Activated naive CD4-positive, alpha-beta T cell treated with anti-CD3 and anti-CD28 coated beads, Interleukin-2, amount 50 U/mL, for 16 hours (primary cell): Measurements from ENCODE around the gene MVD.

Experiments
- DNase-seq: peaks from one replicate; pipeline ENCODE4 v3.0.0-alpha.2; 2020

MVD gene

DNA sequence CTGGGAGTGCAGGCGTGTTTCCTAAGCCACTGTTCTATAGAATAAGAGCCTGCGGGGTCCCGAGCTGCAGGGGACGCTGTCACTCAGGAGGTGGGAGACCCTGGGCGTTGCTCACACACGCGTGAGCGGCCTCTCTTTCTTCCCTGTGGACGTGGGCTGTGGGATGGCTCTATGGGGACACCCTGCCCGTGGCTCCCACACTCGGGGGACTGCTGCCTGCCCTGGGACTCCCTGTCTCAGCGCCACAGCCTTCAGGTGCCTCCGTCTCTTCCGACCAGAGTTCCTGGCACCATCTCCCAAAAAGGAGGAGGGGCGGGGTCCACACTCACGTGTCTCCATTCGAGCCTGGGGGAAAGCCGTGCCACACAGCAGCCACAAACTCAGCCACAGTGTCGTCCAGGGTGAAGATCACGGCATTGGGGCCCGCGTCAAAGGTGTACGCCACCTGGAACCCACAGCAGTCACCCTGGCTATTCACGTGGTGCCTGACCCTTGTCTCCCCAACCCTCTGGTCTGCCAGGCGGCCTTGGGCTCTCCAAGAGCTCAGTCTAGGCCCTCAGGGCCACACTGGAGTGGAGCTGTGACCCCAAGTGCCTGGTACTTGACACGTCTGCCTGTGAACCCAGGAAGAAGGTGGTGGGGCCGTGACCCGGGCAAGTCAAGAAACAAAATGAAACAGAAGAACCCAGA lies 8.4 kb downstream of the MVD start:
- no peak for DNase-seq

DNA sequence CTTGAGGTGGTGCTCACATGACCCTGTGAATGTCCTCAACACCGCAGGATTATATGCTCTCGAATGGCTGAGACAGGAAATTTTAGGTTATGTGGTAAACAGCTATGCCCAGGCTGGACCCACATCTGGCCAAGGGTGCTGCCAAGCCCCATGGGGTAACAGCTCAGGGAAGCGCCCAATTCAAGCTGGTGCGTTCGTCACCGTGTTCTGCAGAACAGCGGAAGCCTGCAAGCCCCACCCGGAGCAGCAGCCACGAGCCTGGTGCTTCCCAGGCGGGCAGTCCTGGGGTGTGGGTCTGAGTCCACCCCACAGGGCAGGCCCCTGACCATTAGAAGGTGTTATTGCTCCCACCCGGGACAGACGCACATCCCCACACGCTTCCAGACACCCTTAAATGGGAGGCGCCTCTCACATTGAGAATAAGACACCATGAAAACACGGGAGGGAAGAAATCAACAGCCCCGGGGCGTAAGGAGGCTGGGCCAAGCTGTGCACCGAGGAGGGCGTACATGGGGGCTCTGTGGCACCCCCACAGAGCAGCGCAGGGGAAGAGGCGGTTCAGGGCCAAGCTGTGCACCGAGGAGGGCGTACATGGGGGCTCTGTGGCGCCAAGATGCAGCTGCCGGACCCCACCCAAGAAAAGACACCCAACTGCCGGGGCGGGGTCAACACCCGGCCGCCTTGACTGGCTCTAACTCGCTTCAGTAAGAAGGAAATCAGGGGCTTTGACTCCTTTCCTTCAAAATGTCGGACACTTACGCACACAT lies 9.1 kb downstream of the MVD start:
- no peak for DNase-seq

DNA sequence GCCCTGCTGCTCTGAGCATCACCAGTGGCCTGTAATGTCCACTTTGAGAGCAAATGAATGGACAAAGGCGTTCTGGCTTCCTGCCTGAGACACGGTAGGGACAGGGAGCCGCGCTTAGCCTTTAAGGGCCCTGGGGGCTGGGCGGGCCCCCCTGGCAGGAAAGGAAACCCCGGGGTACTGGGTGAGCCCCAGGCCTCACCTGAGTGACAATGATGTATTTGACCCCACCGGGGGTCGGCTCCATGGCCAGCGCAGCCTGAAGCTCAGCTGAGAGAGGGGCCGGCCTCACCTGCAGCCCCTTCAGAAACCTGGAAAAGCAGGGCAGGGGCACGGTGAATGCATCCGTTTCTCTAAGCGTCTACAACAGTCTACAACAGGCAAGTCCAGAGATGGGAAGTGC lies 9.8 kb downstream of the MVD start:
- no peak for DNase-seq

DNA sequence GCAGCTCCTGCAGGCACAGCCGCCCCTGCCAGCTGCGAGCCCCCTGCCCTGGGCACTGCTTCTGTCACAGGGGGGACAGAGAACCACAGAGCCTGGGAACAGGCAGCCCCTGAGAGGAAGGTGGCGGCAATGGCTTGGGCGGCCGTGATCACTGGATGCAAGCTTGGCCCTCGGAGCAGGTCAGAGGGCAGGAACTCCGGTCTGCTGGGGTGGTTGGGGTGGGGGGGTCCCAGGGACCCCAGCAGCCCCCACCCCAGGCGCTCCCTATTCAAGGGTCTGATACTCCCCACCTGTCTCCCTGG lies 10.2 kb downstream of the MVD start:
- DNase-seq, result no peak

DNA sequence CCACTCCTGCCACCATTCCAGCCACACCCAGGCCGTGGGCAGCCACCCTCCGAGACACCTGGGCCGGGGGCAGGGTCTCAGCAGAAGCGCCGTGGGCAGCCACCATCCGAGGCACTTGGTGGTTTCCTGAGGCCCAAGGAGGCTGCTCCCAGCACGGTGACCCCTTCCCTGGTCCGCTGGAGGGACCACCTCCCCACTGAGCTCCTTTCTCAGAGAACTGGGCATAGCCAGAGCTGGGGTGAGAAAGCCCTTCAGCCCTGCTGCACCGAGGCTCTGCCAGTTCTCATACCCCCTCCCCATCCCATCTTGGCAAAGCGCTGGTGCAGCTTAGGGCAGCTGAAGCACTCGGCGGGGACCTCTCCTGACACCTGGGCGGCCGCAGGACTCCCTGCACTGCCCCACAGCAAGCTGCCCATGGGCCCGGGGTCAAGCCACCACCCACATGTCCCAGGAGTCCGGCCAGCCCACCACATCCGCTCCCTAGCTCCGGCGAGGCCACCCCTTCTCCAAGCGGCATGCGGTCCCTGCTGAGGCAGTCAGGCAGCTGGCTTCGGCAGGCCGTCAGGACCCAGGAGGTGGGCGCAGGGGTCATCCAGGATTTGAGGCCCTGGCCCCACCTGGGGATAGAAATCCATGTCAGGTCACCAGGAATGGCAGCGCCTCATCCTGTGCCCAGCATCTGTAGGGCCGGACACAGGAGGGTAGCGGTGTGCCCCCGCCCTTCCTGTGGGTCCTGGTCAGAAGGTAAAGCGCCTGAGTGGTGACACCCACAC lies 10.7 kb downstream of the MVD start:
- DNase-seq, result no peak

DNA sequence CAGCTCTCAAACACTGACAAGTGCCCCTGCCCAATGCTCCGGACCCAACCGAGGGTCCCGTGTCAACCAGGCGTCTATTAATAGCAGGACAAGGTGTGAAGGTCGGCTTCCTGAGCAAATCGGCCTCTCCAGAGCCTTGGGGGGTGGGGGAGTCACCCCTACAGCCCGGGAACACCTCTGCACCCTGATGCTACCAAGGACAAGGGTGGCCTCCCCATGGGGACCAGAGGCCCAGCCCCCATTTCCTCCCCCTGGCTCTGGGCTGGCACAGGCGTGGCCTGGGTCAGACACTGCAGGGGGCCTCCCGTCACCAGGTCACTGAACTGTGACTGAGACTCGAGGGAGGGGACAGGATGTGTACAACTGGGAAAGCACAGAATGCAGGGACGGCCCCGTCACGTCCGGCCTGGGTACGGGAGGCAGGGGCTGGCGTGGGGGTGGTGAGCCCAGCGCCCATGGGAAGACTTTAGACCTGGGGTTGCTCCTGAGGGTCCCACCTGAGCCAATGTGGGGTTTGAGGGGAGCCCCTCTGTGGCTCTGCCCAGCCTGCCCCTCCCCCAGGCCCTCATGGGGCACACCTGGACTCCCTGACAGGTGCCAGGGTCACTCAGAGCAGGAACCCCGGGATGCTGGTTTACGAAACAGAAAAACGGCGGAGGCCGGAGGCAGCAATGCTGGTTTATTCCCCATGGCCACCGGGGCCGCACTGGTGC lies 11.5 kb downstream of the MVD start:
- peak; percentile 55 for DNase-seq

DNA sequence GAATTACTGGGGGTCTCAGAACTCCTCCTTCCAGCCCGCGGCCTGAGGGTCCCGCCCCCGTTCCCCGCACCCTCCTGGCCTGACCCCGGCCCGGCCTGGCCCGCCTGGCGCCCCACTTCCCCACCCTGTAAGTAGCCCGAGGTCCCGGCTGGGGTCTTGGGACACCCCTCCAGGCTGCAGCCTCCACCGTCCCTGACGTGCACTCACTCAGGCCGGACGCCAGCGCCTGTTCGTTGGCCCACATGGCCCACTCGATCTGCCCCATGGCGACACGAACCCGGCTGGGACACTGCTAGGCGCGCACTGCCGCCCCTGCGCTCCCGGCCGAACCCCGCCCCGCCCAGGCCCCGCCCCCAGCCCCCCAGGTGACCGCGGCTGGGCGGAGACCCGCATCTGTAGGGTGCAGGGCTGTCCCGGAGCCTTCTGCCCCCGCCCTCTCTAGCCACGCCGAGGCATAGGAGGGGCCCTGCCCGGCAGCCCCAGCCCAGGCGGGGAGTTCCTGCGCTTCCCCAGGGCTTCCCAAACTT lies 12.1 kb downstream of the MVD start, which contains the start of gene CYBA:
CYBA (minus strand) TSS at position 305 of the 527 bp plus-strand sequence; CDS start at position 265, 40 bp downstream.
- DNase-seq, result peak; percentile 73

DNA sequence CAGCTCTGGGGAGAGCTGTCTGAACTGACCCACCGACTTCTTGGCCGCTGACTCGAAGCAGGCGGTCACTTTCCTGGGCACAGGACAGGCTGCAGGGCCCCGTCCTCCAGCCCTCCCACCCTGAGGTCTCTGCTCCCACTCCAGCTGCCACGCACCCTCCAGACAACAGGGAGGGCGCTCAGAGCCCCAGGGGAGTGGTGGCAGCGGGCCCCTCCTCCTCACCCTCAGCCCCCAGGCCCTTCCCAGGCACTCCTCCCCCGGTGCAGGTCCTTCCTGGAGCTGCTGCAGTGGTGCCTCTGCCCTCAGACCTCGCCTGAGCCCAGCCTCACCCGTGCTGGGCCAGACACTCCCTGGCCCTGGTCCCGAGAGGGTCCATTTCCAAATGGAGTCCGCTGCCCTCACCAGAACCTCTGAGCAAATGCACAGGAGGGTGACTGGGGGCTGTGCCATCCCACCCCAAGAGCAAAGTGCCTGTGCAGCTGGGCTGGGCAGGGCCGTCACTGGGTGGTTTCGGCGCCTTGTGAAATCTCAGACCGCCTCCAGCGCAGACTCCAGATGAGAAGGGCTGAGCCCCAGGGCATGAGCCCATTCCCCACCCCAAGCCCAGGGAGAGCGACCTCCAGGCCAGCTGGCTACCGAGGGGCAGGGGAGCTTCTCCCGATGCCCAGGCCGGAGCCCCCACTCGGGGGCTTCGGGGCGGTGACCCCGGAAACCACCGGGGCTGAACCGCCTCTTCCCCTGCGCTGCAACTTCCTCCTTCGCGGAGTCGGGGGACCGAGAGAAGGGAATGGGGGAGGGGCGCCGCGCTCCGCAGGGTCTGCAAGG lies 12.8 kb downstream of the MVD start:
- no peak for DNase-seq

DNA sequence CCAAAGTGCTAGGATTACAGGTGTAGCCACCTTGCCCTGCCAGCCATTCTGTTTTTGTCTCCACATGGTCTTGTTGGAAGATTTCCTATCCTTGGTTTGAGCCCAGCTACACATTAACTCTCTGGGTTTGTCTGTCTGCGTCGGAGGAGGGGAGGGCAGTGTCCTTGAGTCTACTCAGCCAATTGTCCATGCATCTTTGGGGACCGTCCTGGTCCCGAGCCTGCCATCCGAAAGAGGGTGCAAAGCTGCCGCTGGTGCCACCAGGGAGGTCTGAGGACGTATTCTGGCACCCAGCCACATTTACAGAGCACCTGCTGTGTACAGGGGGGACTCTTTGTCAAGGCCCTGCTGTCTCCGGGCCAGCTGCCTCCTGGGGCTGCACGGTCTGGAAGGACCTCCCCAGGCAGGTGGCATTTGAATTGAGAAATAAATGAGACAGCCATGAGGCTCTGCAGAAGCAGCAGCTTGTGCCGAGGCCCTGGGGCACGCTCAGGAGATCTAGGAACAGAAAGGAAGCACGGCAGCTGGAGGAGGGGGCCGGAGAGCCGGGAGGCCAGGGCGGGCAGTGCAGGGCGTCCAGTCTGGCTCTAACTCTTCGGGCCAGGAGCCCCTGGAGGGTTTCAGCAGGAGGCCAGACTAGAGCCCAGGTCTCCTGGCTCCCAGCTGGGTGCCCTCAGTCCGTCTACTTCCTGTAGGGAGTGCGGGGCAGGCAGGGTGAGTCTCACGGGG lies 13.5 kb downstream of the MVD start:
- DNase-seq, result no peak

DNA sequence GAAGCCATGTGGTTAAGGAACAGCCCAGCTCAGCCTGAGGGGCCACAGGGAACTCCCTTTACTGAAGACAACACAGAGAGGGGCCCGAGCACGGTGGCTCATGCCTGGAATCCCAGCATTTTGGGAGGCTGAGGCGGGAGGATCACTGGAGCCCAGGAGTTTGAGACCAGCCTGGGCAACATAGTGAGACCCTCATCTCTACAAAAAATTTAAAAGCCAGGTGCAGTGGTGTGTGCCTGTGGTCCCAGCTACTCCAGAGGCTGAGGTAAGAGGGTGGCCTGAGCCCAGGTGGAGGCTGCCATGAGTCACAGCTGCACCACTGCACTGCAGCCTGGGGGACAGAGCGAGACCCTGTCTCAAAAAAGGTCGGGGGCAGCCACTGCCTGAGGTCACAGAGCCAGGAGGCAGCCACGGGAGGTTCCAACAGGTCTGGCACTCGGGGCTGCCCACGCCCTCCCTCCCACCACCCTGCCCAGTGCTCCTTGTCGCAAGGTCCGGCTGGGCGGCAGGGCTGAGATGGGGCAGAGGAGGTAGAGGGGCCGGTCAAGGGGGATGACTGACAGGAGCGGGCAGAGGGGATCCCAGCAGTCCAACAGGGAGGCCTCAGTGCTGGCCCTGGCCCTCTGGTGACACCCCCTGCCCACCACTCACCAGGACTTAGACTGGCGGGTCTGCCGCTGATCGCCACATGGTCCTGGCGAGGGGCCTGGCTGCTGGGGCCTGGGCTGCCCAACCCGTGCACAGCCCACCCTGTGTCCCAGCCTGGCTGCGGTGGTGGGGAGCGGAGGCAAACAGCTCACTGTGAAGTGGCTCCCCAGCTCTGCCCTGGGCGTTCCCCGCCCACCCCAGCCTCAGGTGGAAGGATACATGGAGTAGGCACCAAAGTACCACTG lies 15.5 kb downstream of the MVD start:
- no peak for DNase-seq

DNA sequence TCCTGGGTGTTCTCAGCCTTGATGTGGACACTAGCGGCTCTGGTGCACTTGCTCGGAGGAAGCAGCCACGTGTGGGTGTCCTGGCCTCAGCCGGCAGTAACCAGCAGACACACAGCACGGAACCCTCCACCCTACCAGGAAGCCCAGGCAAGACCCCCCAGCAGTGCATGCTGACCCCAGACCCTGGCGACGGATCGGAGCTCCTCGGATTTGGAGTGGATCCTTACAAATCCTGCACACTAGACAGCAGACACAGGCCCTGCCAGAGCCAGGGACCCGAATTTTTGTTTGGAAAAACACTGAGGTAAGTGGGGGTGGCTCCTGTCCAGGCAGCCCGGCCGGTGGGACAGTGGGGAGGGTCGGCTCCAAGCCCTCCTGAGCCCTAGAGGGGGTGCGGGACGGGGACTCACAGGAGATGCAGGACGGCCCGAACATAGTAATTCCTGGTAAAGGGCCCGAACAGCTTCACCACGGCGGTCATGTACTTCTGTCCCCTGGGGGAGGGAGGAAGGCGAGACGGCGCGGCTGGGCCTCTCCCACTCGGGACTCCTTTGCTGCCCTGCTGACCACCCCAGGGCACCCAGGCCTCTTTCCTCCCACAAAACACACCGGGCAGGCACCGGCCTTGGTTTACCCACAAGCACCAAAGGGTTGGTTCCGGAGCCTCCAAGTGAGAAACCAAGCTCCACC lies 16.4 kb downstream of the MVD start:
- DNase-seq, result no peak

DNA sequence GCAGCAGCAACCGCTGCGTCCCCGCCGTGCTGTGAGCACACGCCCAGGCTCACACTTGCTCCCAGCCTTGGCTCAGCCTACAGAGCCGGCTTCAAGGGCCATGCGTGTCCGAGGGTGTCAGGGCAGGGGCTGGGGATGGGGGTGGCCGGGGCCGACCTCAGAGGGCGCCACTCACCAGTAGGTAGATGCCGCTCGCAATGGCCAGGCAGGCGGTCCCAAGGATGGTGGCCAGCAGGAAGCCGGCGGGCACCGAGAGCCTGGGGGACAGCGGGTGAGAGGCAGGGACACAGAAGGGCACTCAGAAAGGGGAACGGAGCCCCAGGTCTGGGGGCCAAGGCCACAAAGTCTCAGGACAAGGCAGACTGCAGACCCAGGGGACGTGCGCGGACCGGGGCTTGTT lies 16.9 kb downstream of the MVD start:
- no peak for DNase-seq

DNA sequence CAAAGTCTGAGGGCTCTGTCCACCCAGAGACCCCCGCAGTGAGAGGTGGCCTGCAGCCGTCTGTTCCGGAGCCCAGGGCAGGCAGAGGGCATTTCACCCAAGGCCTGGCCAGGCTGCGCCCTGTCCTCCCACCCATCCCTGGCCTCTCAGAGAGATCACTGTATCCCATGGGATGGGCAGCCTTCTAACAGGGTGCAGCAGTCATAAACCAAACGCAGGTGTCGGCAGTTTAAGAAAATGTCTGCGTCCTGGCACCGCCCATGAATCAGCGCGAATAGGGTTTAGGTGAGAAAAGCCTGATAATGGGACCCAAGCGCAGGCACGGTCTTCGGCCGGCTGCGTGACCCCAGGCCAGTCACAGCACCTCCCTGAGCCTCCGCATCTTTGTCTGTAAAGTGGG lies 17.4 kb downstream of the MVD start:
- DNase-seq, result no peak

DNA sequence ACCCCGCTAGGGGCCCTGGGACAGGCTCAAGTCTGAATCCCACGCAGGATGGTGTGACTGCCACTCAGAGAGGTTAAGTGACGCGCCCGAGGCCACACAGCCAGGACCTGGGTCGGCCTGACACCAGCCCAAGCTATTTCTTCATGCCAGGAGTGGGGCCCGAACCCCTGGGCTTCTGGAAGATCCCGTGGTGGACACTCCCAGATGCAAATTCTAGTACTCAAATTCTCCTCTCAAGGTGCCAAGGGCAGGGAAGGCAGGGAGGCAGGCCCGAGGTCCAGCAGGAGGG lies 19.3 kb downstream of the MVD start:
- DNase-seq, result no peak

DNA sequence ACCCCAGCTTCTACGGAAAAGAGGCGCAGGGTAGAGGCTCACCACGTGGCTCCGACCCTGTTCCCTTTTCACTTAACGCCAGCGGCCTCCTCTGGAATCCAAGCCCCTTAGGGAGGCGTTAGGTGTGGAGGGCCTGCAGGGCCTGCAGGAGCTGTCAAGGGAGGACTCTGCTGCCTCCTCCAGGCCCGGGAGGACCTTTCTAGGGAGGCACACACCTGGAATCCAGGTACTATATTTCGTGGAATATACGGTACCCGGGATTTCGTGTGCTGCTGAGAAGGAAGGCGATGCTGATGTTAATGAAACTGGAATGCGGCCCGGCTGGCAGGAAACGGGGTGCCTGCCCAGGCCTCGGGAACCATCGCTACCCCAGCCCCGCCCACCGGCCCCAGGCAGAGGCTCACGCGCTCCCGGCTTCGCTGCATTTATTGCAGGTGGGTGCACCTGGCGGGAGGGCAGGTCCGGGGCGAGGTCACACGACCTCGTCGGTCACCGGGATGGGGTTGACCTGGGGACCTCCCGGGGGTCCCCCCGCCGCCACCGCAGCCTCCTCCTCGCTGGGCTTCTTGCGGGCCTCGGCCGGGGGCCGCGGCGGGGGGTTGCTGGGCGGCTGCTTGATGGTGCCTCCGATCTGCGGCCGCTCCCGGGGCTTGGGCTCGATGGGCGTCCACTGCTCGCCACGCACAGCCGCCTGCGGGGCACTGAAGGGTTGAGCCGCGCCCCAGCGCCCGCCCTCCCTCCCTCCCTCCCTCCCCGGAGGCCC lies 19.8 kb downstream of the MVD start:
- DNase-seq, result no peak

DNA sequence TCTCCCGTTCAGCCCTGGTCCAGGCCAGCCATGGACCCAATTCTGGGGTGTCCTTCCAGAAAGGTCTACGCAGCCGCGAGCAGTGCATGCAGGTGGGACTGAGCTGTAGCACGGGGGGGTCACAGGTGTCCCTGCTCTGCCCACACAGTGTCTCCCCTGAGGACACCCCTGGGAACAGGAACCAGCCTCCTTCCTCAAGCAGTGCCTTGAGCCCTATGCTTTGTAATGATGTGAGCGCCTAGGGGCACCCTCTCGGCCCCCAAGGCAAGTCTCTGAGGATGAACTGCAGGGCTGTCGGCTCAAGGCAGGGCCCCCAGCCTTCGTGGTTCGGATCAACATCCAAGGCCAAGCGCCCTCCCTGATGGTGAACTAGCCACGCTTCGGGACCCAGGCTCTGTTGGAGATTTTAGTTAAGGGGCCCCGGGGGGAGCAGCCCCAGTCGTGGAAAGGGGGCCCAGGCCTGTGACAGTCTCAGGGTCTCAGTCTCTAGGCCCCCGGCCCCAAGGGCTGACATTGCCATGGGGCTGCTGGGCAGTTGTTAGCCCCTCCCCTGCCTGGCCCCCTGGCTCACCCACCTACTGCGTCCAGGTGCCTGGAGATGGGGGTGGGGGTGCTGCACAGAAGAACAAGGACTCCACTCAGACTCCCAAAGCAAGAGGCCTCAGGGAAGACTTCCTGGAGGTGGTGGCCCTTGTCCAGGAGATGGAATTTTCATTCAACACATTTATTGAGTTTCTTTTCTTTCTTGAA lies 22.2 kb downstream of the MVD start:
- DNase-seq, result no peak

DNA sequence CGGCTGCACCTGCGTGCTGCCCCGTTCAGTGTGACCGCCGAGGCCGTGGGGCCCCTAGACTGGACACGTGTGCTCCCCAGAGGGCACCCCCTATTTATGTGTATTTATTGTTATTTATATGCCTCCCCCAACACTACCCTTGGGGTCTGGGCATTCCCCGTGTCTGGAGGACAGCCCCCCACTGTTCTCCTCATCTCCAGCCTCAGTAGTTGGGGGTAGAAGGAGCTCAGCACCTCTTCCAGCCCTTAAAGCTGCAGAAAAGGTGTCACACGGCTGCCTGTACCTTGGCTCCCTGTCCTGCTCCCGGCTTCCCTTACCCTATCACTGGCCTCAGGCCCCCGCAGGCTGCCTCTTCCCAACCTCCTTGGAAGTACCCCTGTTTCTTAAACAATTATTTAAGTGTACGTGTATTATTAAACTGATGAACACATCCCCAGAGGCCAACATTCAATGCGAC lies 22.8 kb downstream of the MVD start:
- no peak for DNase-seq
